ENCODE results near the gene EVA1C.

Gene EVA1C

DNA sequence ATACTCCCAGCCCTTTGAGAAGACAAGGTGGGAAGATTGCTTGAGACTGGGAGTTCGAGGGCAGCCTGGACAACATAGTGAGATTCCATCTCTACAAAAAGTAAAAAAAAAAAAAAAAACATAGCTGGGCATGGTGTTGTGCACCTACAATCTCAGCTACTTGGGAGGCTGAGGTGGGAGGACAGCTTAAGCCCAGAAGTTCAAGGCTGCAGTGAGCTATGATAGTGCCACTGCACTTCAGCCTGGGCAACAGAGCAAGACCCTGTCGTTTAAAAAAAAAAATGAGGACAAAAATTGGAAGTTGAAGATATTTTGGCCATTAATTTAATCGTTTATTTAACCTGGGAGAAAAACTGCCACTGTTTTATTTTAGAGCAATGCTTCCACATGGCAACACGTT is 20.8 kb upstream of the EVA1C start:
- Histone ChIP-seq H3K9ac (ENCODE audit: low read depth, low read length) (peak overlapping the region; percentile 89), H3K4me2 (ENCODE audit: low read length) (peak overlapping the region; percentile 97), H3K36me3 (ENCODE audit: insufficient read depth, low read length) (peaks cover 6% of the 10 kb centered on the region), H3K4me1 (ENCODE audit: control insufficient read depth, insufficient read depth, low read length) (peaks cover 47% of the 10 kb centered on the region), H3K9me3 (replicated peaks; ENCODE audit: low read length) (no peaks in the 10 kb centered on the region), H3K27me3 (ENCODE audit: control insufficient read depth, insufficient read depth, low read length) (no peaks in the 10 kb centered on the region), H3K4me3 (ENCODE audit: low read length) (peak overlapping the region; percentile 97)

- Histone ChIP-seq H3K4me3 (ENCODE audit: low read length) (peak overlapping the region; percentile 97), H3K36me3 (ENCODE audit: insufficient read depth, low read length) (peaks cover 6% of the 10 kb centered on the region), H3K9ac (ENCODE audit: low read depth, low read length) (peak overlapping the region; percentile 89), H3K4me1 (ENCODE audit: control insufficient read depth, insufficient read depth, low read length) (peaks cover 41% of the 10 kb centered on the region), H3K27me3 (ENCODE audit: control insufficient read depth, insufficient read depth, low read length) (no peaks in the 10 kb centered on the region), H3K9me3 (replicated peaks; ENCODE audit: low read length) (no peaks in the 10 kb centered on the region), H3K4me2 (ENCODE audit: low read length) (peak overlapping the region; percentile 97)
Observed at GRCh38 chr21:32392299-32392879, 20.1 kb upstream of the EVA1C start.

DNA sequence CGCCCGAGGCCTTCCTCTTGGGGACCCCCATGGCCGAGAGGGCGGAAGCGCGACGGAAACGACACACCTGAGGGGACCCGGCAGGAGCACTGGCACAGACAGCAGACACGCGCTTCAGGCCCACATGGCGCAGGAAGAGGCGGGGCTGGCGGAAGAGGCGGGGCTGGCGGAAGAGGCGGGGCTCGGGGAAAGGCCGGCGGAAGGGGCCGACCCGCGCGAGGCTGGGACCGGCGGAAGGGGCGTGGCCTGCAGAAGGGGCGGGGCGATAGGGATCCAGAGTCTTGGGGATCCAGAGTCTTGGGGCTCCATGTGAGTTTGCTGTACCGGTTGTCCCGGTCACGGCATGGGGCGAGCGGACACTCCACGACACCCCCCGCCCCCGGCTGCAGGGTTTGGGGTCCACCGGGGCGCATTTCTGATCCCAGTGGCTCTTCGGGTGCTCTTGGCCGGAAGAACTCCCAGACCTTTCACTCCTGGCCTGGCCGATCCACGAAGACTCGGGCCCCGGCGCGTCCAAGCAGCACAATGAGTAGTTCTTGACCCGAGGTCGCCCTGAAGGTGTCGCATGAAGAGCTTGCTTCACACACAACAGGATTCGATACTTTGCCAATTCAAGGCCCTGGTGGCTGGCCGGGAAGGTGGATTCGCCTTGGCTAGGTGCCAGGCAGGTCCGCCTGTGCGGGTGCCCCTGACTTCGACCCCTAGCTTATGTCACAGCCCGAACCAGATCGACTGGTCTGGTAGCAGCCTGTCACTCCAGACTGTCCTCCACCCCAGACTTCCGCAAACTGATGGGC is 19.4 kb upstream of the EVA1C start, which contains the start of gene URB1:
Gene URB1 (minus strand): TSS at position 133 of the 797 bp plus-strand sequence. CDS start 102 bp downstream, at position 31.
- Histone ChIP-seq H3K9me3 (replicated peaks; ENCODE audit: low read length) (no peaks in the 10 kb centered on the region), H3K4me3 (ENCODE audit: low read length) (peak within 1 kb of the TSS; percentile 97), H3K27me3 (ENCODE audit: control insufficient read depth, insufficient read depth, low read length) (no peaks in the 10 kb centered on the region), H3K9ac (ENCODE audit: low read depth, low read length) (peak within 1 kb of the TSS; percentile 89), H3K4me2 (ENCODE audit: low read length) (peak within 1 kb of the TSS; percentile 97), H3K36me3 (ENCODE audit: insufficient read depth, low read length) (peaks cover 6% of the 10 kb centered on the region), H3K4me1 (ENCODE audit: control insufficient read depth, insufficient read depth, low read length) (peaks cover 35% of the 10 kb centered on the region)

DNA sequence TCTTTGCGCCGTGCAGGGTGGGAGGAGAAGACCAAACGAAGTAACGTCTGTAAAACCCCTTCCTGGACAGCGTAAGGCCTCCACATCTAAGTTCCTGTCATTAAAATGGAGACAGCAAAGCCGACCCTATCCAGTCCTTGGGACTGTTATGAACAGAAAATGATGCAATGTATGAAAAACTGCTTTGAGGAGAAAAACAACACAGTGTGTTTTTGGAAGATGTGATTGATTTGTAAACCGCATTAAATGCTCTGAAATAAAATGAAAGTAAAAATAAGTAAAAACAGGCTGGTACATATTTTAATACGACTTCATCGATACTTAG is 18.9 kb upstream of the EVA1C start:
- H3K36me3 ChIP-seq (ENCODE audit: insufficient read depth, low read length), result peaks cover 6% of the 10 kb centered on the region
- H3K4me2 ChIP-seq (ENCODE audit: low read length), result peak overlapping the region; percentile 97
- peak overlapping the region; percentile 97 for H3K4me3 ChIP-seq (ENCODE audit: low read length)
- H3K9me3 ChIP-seq (replicated peaks; ENCODE audit: low read length), result no peaks in the 10 kb centered on the region
- H3K4me1 ChIP-seq (ENCODE audit: control insufficient read depth, insufficient read depth, low read length), result peaks cover 29% of the 10 kb centered on the region
- no peaks in the 10 kb centered on the region for H3K27me3 ChIP-seq (ENCODE audit: control insufficient read depth, insufficient read depth, low read length)
- H3K9ac ChIP-seq (ENCODE audit: low read depth, low read length), result peak overlapping the region; percentile 89

DNA sequence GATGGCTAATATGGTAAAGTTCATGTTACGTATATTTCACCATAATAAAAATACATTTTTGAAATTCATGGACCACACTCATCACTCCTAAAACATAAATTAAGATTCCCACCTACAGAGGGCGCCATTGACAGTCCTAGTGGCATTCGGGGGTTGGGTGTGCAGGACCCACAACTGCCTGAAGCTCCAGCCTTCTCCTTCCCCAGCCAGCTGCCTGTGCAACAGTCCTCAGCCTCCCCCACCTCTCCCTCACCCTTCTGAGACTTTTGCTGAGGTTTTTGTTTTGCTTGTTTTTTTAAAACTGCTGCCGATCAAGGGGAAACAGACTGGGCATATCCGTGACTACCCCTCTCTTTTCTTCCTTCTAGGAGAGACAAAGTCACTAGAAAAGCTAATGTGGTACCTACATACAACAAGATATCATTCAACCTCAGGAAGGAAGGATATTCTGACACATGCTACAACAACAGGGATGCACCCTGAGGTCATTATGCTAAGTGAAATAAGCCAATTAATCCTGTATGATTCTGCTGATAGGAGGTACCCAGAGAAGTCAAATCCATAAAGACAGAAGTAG is 9.2 kb upstream of the EVA1C start:
- Histone ChIP-seq H3K9me3 (replicated peaks; ENCODE audit: low read length) (no peaks in the 10 kb centered on the region), H3K4me2 (ENCODE audit: low read length) (peak overlapping the region; percentile 1), H3K4me3 (ENCODE audit: low read length) (no peak overlapping the region), H3K4me1 (ENCODE audit: control insufficient read depth, insufficient read depth, low read length) (no peaks in the 10 kb centered on the region), H3K9ac (ENCODE audit: low read depth, low read length) (no peak overlapping the region), H3K27me3 (ENCODE audit: control insufficient read depth, insufficient read depth, low read length) (peaks cover 17% of the 10 kb centered on the region), H3K36me3 (ENCODE audit: insufficient read depth, low read length) (no peaks in the 10 kb centered on the region)

GRCh38 chr21:32406405-32406804 is 6.1 kb upstream of the EVA1C start:
- Histone ChIP-seq H3K9ac (ENCODE audit: low read depth, low read length) (no peak overlapping the region), H3K27me3 (ENCODE audit: control insufficient read depth, insufficient read depth, low read length) (no peaks in the 10 kb centered on the region), H3K4me1 (ENCODE audit: control insufficient read depth, insufficient read depth, low read length) (peaks cover 7% of the 10 kb centered on the region), H3K4me3 (ENCODE audit: low read length) (no peak overlapping the region), H3K9me3 (replicated peaks; ENCODE audit: low read length) (no peaks in the 10 kb centered on the region), H3K36me3 (ENCODE audit: insufficient read depth, low read length) (no peaks in the 10 kb centered on the region), H3K4me2 (ENCODE audit: low read length) (no peak overlapping the region)

DNA sequence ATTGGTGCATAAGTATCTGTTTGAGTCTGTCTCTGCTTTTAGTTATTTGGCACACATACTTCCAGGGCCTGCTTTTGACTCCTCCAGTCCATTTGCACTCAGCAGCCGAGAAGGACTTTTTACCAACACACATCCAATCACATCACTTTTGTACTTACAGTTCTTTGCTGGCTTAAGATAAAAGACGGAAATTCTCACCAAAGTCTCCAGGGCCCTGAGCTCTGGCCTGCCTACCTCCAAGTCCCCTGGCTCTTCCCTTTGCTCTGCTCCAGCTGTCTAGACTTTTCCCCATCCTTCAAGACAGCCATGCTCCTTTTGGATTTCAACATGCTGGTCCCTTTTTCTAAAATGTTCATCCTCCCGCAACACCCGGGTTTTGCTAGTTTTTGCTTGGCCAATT is 2.2 kb upstream of the EVA1C start:
- Histone ChIP-seq H3K4me1 (ENCODE audit: control insufficient read depth, insufficient read depth, low read length) (peaks cover 38% of the 10 kb centered on the region), H3K9ac (ENCODE audit: low read depth, low read length) (no peak overlapping the region), H3K27me3 (ENCODE audit: control insufficient read depth, insufficient read depth, low read length) (no peaks in the 10 kb centered on the region), H3K4me3 (ENCODE audit: low read length) (no peak overlapping the region), H3K9me3 (replicated peaks; ENCODE audit: low read length) (no peaks in the 10 kb centered on the region), H3K4me2 (ENCODE audit: low read length) (no peak overlapping the region), H3K36me3 (ENCODE audit: insufficient read depth, low read length) (no peaks in the 10 kb centered on the region)

- no peaks in the 10 kb centered on the region for H3K27me3 ChIP-seq (ENCODE audit: control insufficient read depth, insufficient read depth, low read length)
- no peaks in the 10 kb centered on the region for H3K36me3 ChIP-seq (ENCODE audit: insufficient read depth, low read length)
- peaks cover 40% of the 10 kb centered on the region for H3K4me1 ChIP-seq (ENCODE audit: control insufficient read depth, insufficient read depth, low read length)
- H3K4me2 ChIP-seq (ENCODE audit: low read length), result peak overlapping the region; percentile 99
- peak overlapping the region; percentile 96 for H3K9ac ChIP-seq (ENCODE audit: low read depth, low read length)
- H3K4me3 ChIP-seq (ENCODE audit: low read length), result peak overlapping the region; percentile 89
- H3K9me3 ChIP-seq (replicated peaks; ENCODE audit: low read length), result no peaks in the 10 kb centered on the region
Observed at GRCh38 chr21:32410916-32411315, 1.6 kb upstream of the EVA1C start.

DNA sequence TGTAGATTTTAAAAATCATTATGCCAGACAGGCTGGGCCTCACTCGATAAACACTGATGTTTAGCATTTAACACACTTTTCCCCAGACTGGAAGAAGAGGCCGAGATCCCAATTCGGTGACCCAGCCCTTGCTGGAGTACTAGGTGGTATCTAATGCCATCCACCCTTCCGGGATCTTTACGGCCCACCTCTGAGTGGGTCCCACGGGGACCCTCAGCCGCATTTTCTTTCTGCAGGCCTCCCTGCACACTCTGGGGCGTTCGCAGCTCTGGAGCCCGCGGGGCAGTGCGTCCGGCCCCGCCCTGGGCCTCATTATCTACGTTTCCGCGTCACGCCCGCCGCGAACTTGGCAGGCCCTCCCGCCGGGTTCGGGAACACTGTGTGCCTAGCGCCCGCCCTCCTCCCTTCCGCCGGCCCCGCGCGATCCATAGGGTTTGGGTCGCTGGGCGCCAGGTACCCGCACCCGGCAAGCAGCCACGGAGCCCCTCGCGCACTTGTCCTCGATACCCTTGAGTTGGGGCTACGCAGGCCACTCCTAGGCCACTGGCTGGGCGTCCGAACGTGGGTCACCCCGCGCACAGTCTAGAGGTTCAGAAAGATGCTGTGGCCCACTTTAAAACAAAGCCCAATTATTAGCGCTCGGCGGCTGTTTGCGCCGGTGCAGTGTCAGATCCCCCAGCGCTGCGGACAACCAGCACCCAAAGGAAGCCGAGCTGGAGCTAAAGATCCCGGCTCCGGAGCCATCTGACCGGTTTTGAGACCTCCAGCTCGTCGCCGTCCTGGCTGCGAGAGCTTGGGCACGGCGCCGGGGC is 950 bp upstream of the EVA1C start:
- Histone ChIP-seq H3K27me3 (ENCODE audit: control insufficient read depth, insufficient read depth, low read length) (no peaks in the 10 kb centered on the region), H3K4me1 (ENCODE audit: control insufficient read depth, insufficient read depth, low read length) (peaks cover 40% of the 10 kb centered on the region), H3K4me2 (ENCODE audit: low read length) (peak overlapping the region; percentile 99), H3K4me3 (ENCODE audit: low read length) (peak overlapping the region; percentile 89), H3K36me3 (ENCODE audit: insufficient read depth, low read length) (no peaks in the 10 kb centered on the region), H3K9me3 (replicated peaks; ENCODE audit: low read length) (no peaks in the 10 kb centered on the region), H3K9ac (ENCODE audit: low read depth, low read length) (peak overlapping the region; percentile 96)

DNA sequence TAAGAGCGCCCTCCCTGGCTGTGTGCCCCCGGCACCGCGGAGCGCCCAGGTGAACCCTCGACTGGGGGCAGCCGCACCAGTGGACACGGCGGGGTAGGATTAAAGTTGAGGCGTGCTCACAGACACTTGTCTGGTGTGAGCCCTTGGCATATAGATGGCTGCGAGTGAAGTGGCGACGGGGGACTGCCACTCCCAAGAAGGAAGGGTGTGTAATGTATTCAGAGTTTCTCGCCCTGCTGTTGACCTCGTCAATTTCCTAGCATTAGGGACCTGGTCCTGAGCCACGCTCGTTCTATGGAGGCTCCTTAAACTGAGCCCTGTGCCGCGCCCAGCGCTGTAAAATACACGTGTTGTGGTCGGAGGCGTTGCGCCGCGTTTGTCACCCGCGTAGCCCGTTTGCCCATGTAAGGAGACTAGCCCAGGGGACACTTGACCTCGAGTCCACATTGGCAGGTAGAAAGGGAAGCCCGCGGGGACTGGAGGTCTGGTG is 554 bp downstream of the EVA1C start:
- Histone ChIP-seq H3K9ac (ENCODE audit: low read depth, low read length) (peak overlapping the region; percentile 96), H3K4me1 (ENCODE audit: control insufficient read depth, insufficient read depth, low read length) (peaks cover 40% of the 10 kb centered on the region), H3K36me3 (ENCODE audit: insufficient read depth, low read length) (no peaks in the 10 kb centered on the region)

More for the DNA sequence above, 554 bp downstream of the EVA1C start:
- H3K9me3 ChIP-seq (replicated peaks; ENCODE audit: low read length), result no peaks in the 10 kb centered on the region
- H3K4me2 ChIP-seq (ENCODE audit: low read length), result peak overlapping the region; percentile 99
- H3K27me3 ChIP-seq (ENCODE audit: control insufficient read depth, insufficient read depth, low read length), result no peaks in the 10 kb centered on the region
- H3K4me3 ChIP-seq (ENCODE audit: low read length), result peak overlapping the region; percentile 89

Measured in skeletal muscle satellite cell (primary cell).